ENCODE results near the gene SCNN1B. TPM values are rescaled to one million over a fixed set of nuclear protein-coding genes. Genes with fewer than 3 reads are reported as not detected.
"Not testable (repeated sequence)": the region's sequence is repeated elsewhere in the genome, so short reads cannot be mapped to it uniquely, and the experiment has no call there.

Gene SCNN1B
- total RNA-seq, 1 donor from 2014 or later: not detected

- Mint-ChIP-seq H3K27me3 (ENCODE audit: unreplicated experiment) (no peaks in the 10 kb centered on the region), H3K9me3 (ENCODE audit: unreplicated experiment) (no peaks in the 10 kb centered on the region), H3K36me3 (ENCODE audit: unreplicated experiment) (no peaks in the 10 kb centered on the region), H3K4me1 (ENCODE audit: unreplicated experiment) (no peaks in the 10 kb centered on the region), H3K27ac (ENCODE audit: unreplicated experiment) (no peak overlapping the region), H3K4me3 (ENCODE audit: unreplicated experiment) (no peak overlapping the region)
- no peak for TF ChIP-seq CTCF (IDR thresholded peaks at IDR 0.05)
- no peak for DNase-seq (ENCODE audit: extremely low spot score, unreplicated experiment)
Measured at GRCh38 chr16:23362460-23363317, 60.6 kb downstream of the SCNN1B start.

DNA sequence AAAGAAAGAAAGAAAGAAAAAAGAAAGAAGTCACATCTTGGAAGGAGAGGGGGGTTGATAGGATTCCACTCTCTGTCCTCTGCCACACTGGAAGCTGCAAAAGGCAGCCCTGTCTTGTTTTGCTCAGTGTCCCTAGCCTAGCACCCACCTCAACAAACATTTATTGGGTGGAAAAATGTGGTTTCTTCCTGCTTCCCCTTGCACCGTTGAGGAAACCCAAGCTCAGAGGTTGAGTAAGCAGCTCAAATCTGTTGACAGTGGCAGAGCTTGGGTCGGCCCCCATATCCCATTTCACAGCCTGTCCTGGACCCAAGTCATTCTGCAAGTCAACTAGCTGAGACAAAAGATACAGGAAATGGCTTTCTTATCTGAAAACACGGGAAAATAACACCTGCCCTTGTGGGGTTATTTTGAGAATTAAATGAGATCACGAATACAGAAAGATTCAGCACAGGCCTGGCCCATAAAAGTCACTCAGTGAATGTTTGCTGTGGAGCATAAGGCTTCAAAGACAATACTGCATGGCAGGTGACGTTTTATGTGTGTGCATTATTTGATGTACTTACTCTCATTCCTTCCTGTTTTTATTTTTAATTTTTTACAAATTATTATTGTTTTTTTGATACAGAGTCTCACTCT, 63.6 kb downstream of the SCNN1B start:
- no peak overlapping the region for H3K27ac Mint-ChIP-seq (ENCODE audit: unreplicated experiment)
- no peaks in the 10 kb centered on the region for H3K4me1 Mint-ChIP-seq (ENCODE audit: unreplicated experiment)

DNA sequence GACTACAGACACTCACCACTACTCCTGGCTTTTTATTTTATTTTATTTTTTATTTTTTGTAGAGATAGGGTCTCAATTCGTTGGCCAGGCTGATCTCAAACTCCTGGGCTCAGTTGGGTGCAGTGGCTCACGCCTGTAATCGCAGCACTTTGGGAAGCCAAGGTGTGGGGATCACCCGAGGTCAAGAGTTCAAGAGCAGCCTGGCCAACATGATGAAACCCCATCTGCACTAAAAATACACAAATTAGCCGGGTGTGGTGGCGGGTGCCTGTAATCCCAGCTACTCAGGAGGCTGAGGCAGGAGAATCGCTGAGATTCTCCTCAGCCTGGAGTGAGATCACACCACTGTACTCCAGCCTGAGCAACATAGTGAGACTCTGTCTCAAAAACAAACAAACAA, 64.2 kb downstream of the SCNN1B start:
- DNase-seq (ENCODE audit: extremely low spot score, unreplicated experiment); H3K36me3 Mint-ChIP-seq (ENCODE audit: unreplicated experiment); H3K4me3 Mint-ChIP-seq (ENCODE audit: unreplicated experiment); H3K4me1 Mint-ChIP-seq (ENCODE audit: unreplicated experiment); H3K27ac Mint-ChIP-seq (ENCODE audit: unreplicated experiment); H3K27me3 Mint-ChIP-seq (ENCODE audit: unreplicated experiment); H3K9me3 Mint-ChIP-seq (ENCODE audit: unreplicated experiment): not testable (repeated sequence)

More for the DNA sequence above, 63.6 kb downstream of the SCNN1B start:
- no peak for TF ChIP-seq CTCF (IDR thresholded peaks at IDR 0.05)
- Mint-ChIP-seq H3K36me3 (ENCODE audit: unreplicated experiment) (no peaks in the 10 kb centered on the region), H3K4me3 (ENCODE audit: unreplicated experiment) (no peak overlapping the region), H3K9me3 (ENCODE audit: unreplicated experiment) (no peaks in the 10 kb centered on the region), H3K27me3 (ENCODE audit: unreplicated experiment) (peaks cover 6% of the 10 kb centered on the region)
- no peak for DNase-seq (ENCODE audit: extremely low spot score, unreplicated experiment)

DNA sequence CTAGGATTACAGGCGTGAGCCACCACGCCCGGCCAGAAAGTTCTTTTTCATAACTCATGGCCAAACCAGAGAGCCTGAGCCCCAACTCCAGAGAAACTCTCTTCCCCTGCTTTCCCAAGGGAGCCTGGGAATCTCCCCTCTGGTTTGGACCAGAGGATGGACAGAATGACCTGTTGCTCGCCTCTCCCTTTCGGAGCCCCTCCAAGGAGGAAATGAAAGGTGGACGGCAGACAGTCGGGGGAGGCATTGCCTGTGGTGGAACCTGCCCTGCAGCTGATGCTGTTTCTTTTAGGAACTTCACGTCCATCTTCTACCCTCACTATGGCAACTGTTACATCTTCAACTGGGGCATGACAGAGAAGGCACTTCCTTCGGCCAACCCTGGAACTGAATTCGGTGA, 65.5 kb downstream of the SCNN1B start:
- Mint-ChIP-seq H3K9me3 (ENCODE audit: unreplicated experiment) (no peaks in the 10 kb centered on the region), H3K4me1 (ENCODE audit: unreplicated experiment) (no peaks in the 10 kb centered on the region), H3K27ac (ENCODE audit: unreplicated experiment) (no peak overlapping the region), H3K36me3 (ENCODE audit: unreplicated experiment) (no peaks in the 10 kb centered on the region), H3K4me3 (ENCODE audit: unreplicated experiment) (no peak overlapping the region), H3K27me3 (ENCODE audit: unreplicated experiment) (peaks cover 6% of the 10 kb centered on the region)
- no peak for TF ChIP-seq CTCF (IDR thresholded peaks at IDR 0.05)
- no peak for DNase-seq (ENCODE audit: extremely low spot score, unreplicated experiment)

GRCh38 chr16:23367988-23368387, 65.9 kb downstream of the SCNN1B start:
- no peak for DNase-seq (ENCODE audit: extremely low spot score, unreplicated experiment)
- Mint-ChIP-seq H3K9me3 (ENCODE audit: unreplicated experiment) (no peaks in the 10 kb centered on the region), H3K36me3 (ENCODE audit: unreplicated experiment) (no peaks in the 10 kb centered on the region), H3K4me3 (ENCODE audit: unreplicated experiment) (no peak overlapping the region), H3K27me3 (ENCODE audit: unreplicated experiment) (peaks cover 6% of the 10 kb centered on the region), H3K4me1 (ENCODE audit: unreplicated experiment) (no peaks in the 10 kb centered on the region), H3K27ac (ENCODE audit: unreplicated experiment) (no peak overlapping the region)
- no peak for TF ChIP-seq CTCF (IDR thresholded peaks at IDR 0.05)

Measured in osteocyte (in vitro differentiated cells).